ENCODE results near the gene TRAPPC3. TPM values are rescaled to one million over a fixed set of nuclear protein-coding genes. Genes with fewer than 3 reads are reported as not detected.
A peak's percentile ranks its signal among the peaks of the same experiment; 100 is the strongest.
"Not testable (repeated sequence)": the region's sequence is repeated elsewhere in the genome, so short reads cannot be mapped to it uniquely, and the experiment has no call there.

Gene TRAPPC3
- total RNA-seq, 2 experiments from 2014 or later, result 56.7 to 56.8 TPM

GRCh38 chr1:36163426-36163825 is 14.1 kb upstream of the TRAPPC3 start:
- Mint-ChIP-seq H3K27me3 (no peaks in the 10 kb centered on the region), H3K36me3 (peaks cover 26% of the 10 kb centered on the region), H3K9me3 (no peaks in the 10 kb centered on the region), H3K4me1 (ENCODE audit: low read depth) (peaks cover 63% of the 10 kb centered on the region), H3K4me3 (no peak overlapping the region), H3K27ac (no peak overlapping the region)
- no peak for DNase-seq
- ChIA-PET POLR2A (interaction anchor here (1.0 to 4.6 kb wide), 3 partner anchors 13 to 61 kb away, joined by 3 to 69 read pairs (median 35); partner anchors contain the start of genes THRAP3 and TRAPPC3), CTCF (interaction anchor here (0.6 to 7.0 kb wide), 4 partner anchors 13 to 169 kb away, joined by 3 to 110 read pairs (median 31); partner anchors contain the start of gene TRAPPC3)
- intact Hi-C loops (cut with micrococcal nuclease), result no loop called here

GRCh38 chr1:36162680-36163239 is 13.5 kb upstream of the TRAPPC3 start:
- H3K4me1 Mint-ChIP-seq (ENCODE audit: low read depth), result peaks cover 67% of the 10 kb centered on the region
- no peak for DNase-seq
- H3K27me3 Mint-ChIP-seq, result no peaks in the 10 kb centered on the region
- ChIA-PET POLR2A (interaction anchor here (1.0 to 4.6 kb wide), 4 partner anchors 12 to 161 kb away, joined by 3 to 69 read pairs (median 19); partner anchors contain the start of genes THRAP3 and TRAPPC3), CTCF (interaction anchor here (0.7 to 7.0 kb wide), 9 partner anchors 12 to 1325 kb away, joined by 3 to 110 read pairs (median 11); partner anchors contain the start of genes THRAP3 and TRAPPC3)
- intact Hi-C loops (cut with micrococcal nuclease), result no loop called here
- peak overlapping the region; percentile 72 for H3K4me3 Mint-ChIP-seq
- no peaks in the 10 kb centered on the region for H3K9me3 Mint-ChIP-seq
- H3K36me3 Mint-ChIP-seq, result peaks cover 27% of the 10 kb centered on the region
- peak overlapping the region; percentile 95 for H3K27ac Mint-ChIP-seq

- intact Hi-C loops (cut with micrococcal nuclease), result loop anchor here (1.0 kb wide), 2 partner anchors 13 to 26 kb away; partner anchors contain the start of gene TRAPPC3
- peak; percentile 65 for DNase-seq
- H3K27me3 Mint-ChIP-seq, result no peaks in the 10 kb centered on the region
- peaks cover 66% of the 10 kb centered on the region for H3K4me1 Mint-ChIP-seq (ENCODE audit: low read depth)
- no peaks in the 10 kb centered on the region for H3K9me3 Mint-ChIP-seq
- H3K36me3 Mint-ChIP-seq, result peaks cover 24% of the 10 kb centered on the region
- ChIA-PET CTCF (interaction anchor here (0.6 to 7.0 kb wide), 17 partner anchors 11 to 1326 kb away, joined by 3 to 110 read pairs (median 3); partner anchors contain the start of genes AGO1, THRAP3 and TRAPPC3), POLR2A (interaction anchor here (1.0 to 4.6 kb wide), 6 partner anchors 12 to 162 kb away, joined by 3 to 69 read pairs (median 6); partner anchors contain the start of genes THRAP3 and TRAPPC3)
- H3K4me3 Mint-ChIP-seq, result peak overlapping the region; percentile 72
- H3K27ac Mint-ChIP-seq, result peak overlapping the region; percentile 95
Observed at GRCh38 chr1:36161641-36162531, 12.6 kb upstream of the TRAPPC3 start.

GRCh38 chr1:36160949-36161485 is 11.7 kb upstream of the TRAPPC3 start:
- POLR2A ChIA-PET, result interaction anchor here (1.0 to 4.6 kb wide), 9 partner anchors 11 to 240 kb away, joined by 3 to 69 read pairs (median 7); partner anchors contain the start of genes SH3D21, THRAP3 and TRAPPC3
- intact Hi-C loops (cut with micrococcal nuclease), result loop anchor here (1.0 kb wide), 2 partner anchors 12 to 27 kb away; partner anchors contain the start of gene TRAPPC3
- Mint-ChIP-seq H3K9me3 (no peaks in the 10 kb centered on the region), H3K4me3 (peak overlapping the region; percentile 72), H3K27ac (peak overlapping the region; percentile 95), H3K27me3 (no peaks in the 10 kb centered on the region), H3K4me1 (ENCODE audit: low read depth) (peaks cover 59% of the 10 kb centered on the region), H3K36me3 (peaks cover 20% of the 10 kb centered on the region)
- peak; percentile 88 for DNase-seq
- CTCF ChIA-PET, result interaction anchor here (0.6 to 7.0 kb wide), 17 partner anchors 11 to 592 kb away, joined by 3 to 110 read pairs (median 3); partner anchors contain the start of genes AGO1, THRAP3 and TRAPPC3

- Mint-ChIP-seq H3K4me1 (ENCODE audit: low read depth) (peaks cover 57% of the 10 kb centered on the region), H3K4me3 (peak overlapping the region; percentile 72), H3K9me3 (no peaks in the 10 kb centered on the region), H3K27ac (peak overlapping the region; percentile 95), H3K27me3 (no peaks in the 10 kb centered on the region), H3K36me3 (peaks cover 20% of the 10 kb centered on the region)
- POLR2A ChIA-PET, result interaction anchor here (1.0 to 4.6 kb wide), 10 partner anchors 10 to 259 kb away, joined by 3 to 69 read pairs (median 6); partner anchors contain the start of genes SH3D21, THRAP3 and TRAPPC3
- CTCF ChIA-PET, result interaction anchor here (0.7 to 7.0 kb wide), 9 partner anchors 10 to 226 kb away, joined by 3 to 110 read pairs (median 11); partner anchors contain the start of genes THRAP3 and TRAPPC3
- DNase-seq, result no peak
- intact Hi-C loops (cut with micrococcal nuclease), result no loop called here
Observed at GRCh38 chr1:36160388-36160948, 11.2 kb upstream of the TRAPPC3 start.

- peak; percentile 34 for DNase-seq
- ChIA-PET CTCF (interaction anchor here (1.1 to 7.0 kb wide), 5 partner anchors 9 to 126 kb away, joined by 3 to 110 read pairs (median 23); partner anchors contain the start of genes THRAP3 and TRAPPC3), POLR2A (interaction anchor here (0.7 to 4.6 kb wide), 9 partner anchors 10 to 260 kb away, joined by 3 to 69 read pairs (median 3); partner anchors contain the start of genes SH3D21, THRAP3 and TRAPPC3)
- H3K36me3 Mint-ChIP-seq, result peaks cover 19% of the 10 kb centered on the region
- H3K4me1 Mint-ChIP-seq (ENCODE audit: low read depth), result peaks cover 63% of the 10 kb centered on the region
- no peaks in the 10 kb centered on the region for H3K27me3 Mint-ChIP-seq
- H3K27ac Mint-ChIP-seq, result peak overlapping the region; percentile 95
- peak overlapping the region; percentile 72 for H3K4me3 Mint-ChIP-seq
- no peaks in the 10 kb centered on the region for H3K9me3 Mint-ChIP-seq
- intact Hi-C loops (cut with micrococcal nuclease), result loop anchor here (5.0 to 10.0 kb wide), 3 partner anchors 298 to 1315 kb away; partner anchors contain the start of genes SFPQ and ZC3H12A
Observed at GRCh38 chr1:36159614-36160387, 10.5 kb upstream of the TRAPPC3 start.

- ChIA-PET CTCF (interaction anchor here (1.1 to 7.0 kb wide), 3 partner anchors 8 to 127 kb away, joined by 3 to 110 read pairs (median 39); partner anchors contain the start of gene TRAPPC3), POLR2A (interaction anchor here (0.7 to 4.6 kb wide), 3 partner anchors 9 to 84 kb away, joined by 3 to 69 read pairs (median 35); partner anchors contain the start of genes THRAP3 and TRAPPC3)
- H3K27ac Mint-ChIP-seq, result peak overlapping the region; percentile 95
- not testable (repeated sequence) for H3K9me3 Mint-ChIP-seq, H3K27me3 Mint-ChIP-seq, DNase-seq
- intact Hi-C loops (cut with micrococcal nuclease), result loop anchor here (5.0 to 10.0 kb wide), 3 partner anchors 298 to 1316 kb away; partner anchors contain the start of genes SFPQ and ZC3H12A
- peak overlapping the region; percentile 86 for H3K4me3 Mint-ChIP-seq
- H3K4me1 Mint-ChIP-seq (ENCODE audit: low read depth), result peaks cover 63% of the 10 kb centered on the region
- peaks cover 13% of the 10 kb centered on the region for H3K36me3 Mint-ChIP-seq
Observed at GRCh38 chr1:36158827-36159252, 9.6 kb upstream of the TRAPPC3 start.

GRCh38 chr1:36157973-36158826 is 8.9 kb upstream of the TRAPPC3 start:
- intact Hi-C loops (cut with micrococcal nuclease), result loop anchor here (1.0 to 10.0 kb wide), 4 partner anchors 66 to 1317 kb away; partner anchors contain the start of genes SFPQ, THRAP3 and ZC3H12A

More at GRCh38 chr1:36157973-36158826, 8.9 kb upstream of the TRAPPC3 start:
- Mint-ChIP-seq H3K9me3 (no peaks in the 10 kb centered on the region), H3K36me3 (peaks cover 13% of the 10 kb centered on the region), H3K27me3 (no peaks in the 10 kb centered on the region), H3K27ac (peak overlapping the region; percentile 92), H3K4me1 (ENCODE audit: low read depth) (peaks cover 65% of the 10 kb centered on the region), H3K4me3 (peak overlapping the region; percentile 86)
- ChIA-PET CTCF (interaction anchor here (1.5 to 7.0 kb wide), 3 partner anchors 8 to 128 kb away, joined by 7 to 110 read pairs (median 29); partner anchors contain the start of gene TRAPPC3), POLR2A (interaction anchor here (1.7 to 3.0 kb wide), 2 partner anchors 66 to 228 kb away, joined by 4 to 14 read pairs; partner anchors contain the start of gene THRAP3)
- peak; percentile 31 for DNase-seq

Measured in activated CD4-positive, alpha-beta memory T cell treated with anti-CD3 and anti-CD28 coated beads for 36 hours (primary cell).